K562 (cell line): Measurements from ENCODE around the gene TFB2M. TPM values are rescaled to one million over a fixed set of nuclear protein-coding genes. Genes with fewer than 3 reads are reported as not detected.
A peak's percentile ranks its signal among the peaks of the same experiment; 100 is the strongest.

Source experiments
- ATAC-seq: fragments of 200-7000 bp; cut with Tn5 transposase; 3 replicates; pipeline ENCODE4 v1.9.1; 2020; ENCODE audit warnings: moderate library complexity
- BruUV-seq: library from RNA; stranded (reverse); fragments of 400-500 nt; replicated peaks from 2 replicates; lab custom pipeline; 2021; lab: Mats Ljungman, UMichigan
- CTCF ChIA-PET: fragments of 300-600 bp; formaldehyde crosslinking; extraction: SDS; loops from one replicate; lab custom pipeline; 2021; ENCODE audit warnings: low intra/inter-chr PET ratio; lab: Yijun Ruan, JAX
- POLR2A ChIA-PET: fragments of 300-600, 350-650 bp; sonication (Branson Sonifier 250); formaldehyde crosslinking; extraction: SDS; loops from one replicate; lab custom pipeline; 2021; ENCODE audit warnings: antibody characterized with exemption, inconsistent platforms; lab: Yijun Ruan, JAX
- DNase-seq, 4 experiments: peaks; one replicate each; pipeline versions ENCODE4 v3.0.0 to v3.0.0-alpha.2; 2011 to 2018; ENCODE audit warnings: low spot score in 3 of 4, mixed read lengths in 3 of 4; ENCODE audit errors: extremely low read depth in 1 of 4
- FAIRE-seq: peaks from 2 replicates; lab custom pipeline; 2011; peaks lifted over from hg19 to GRCh38; lab: Jason Lieb, UNC
- H2AFZ ChIP-seq: 2 replicates; pipeline ENCODE4 v1.6.0; 2011; ENCODE audit warnings: low read depth, low read length, control low read depth, inconsistent platforms
- H3K27ac ChIP-seq: fragments of 200-600 bp; 3 replicates; pipeline ENCODE4 v1.8.0; 2011; ENCODE audit warnings: low read depth, mild to moderate bottlenecking, control low read depth, inconsistent platforms, low read length, moderate library complexity, mixed read lengths; ENCODE audit errors: extremely low read depth
- H3K27me3 ChIP-seq, 2 experiments: fragments of 300-600 bp in 1 of 2; 2 replicates in 1 of 2; 3 replicates in 1 of 2; pipeline versions ENCODE4 v1.6.0 to v1.8.0; 2011; ENCODE audit warnings: inconsistent platforms in 2 of 2, low read length in 2 of 2, mild to moderate bottlenecking in 1 of 2, mixed read lengths in 1 of 2, moderate library complexity in 1 of 2; ENCODE audit not compliant: control insufficient read depth in 2 of 2, insufficient read depth in 2 of 2
- H3K36me3 ChIP-seq: fragments of 300-600 bp; 3 replicates; pipeline ENCODE4 v1.8.0; 2011; ENCODE audit warnings: mild to moderate bottlenecking, low read length, inconsistent platforms; ENCODE audit not compliant: control insufficient read depth, insufficient read depth
- H3K4me1 ChIP-seq, 2 experiments: fragments of 200-600 bp in 1 of 2; replicated peaks in 1 of 2; 2 replicates in 1 of 2; 3 replicates in 1 of 2; pipeline versions ENCODE4 v1.5.1 to v1.8.0; 2011; ENCODE audit warnings: inconsistent platforms in 2 of 2, low read length in 2 of 2, mild to moderate bottlenecking in 1 of 2, mixed read lengths in 1 of 2, moderate library complexity in 1 of 2; ENCODE audit not compliant: control insufficient read depth in 2 of 2, insufficient read depth in 2 of 2
- H3K4me2 ChIP-seq: 2 replicates; pipeline ENCODE4 v1.6.1; 2011; ENCODE audit warnings: low read length, control low read depth, inconsistent platforms, mixed read lengths; ENCODE audit not compliant: insufficient read depth
- H3K4me3 ChIP-seq: fragments of 200-600 bp; sonication (generic), shearing (Covaris generic); 2 replicates; pipeline ENCODE4 v1.5.1; 2016; ENCODE audit warnings: control low read depth, inconsistent platforms
- H3K79me2 ChIP-seq: fragments of 200-600 bp; 3 replicates; pipeline ENCODE4 v1.8.0; 2011; ENCODE audit warnings: low read length, inconsistent platforms; ENCODE audit not compliant: control insufficient read depth, insufficient read depth
- H3K9ac ChIP-seq, 2 experiments: 2 replicates each; pipeline versions ENCODE4 v1.6.0 to v1.6.1; 2011; ENCODE audit warnings: low read depth in 2 of 2, low read length in 2 of 2, control low read depth in 1 of 2, inconsistent platforms in 1 of 2, mild to moderate bottlenecking in 1 of 2, mixed read lengths in 1 of 2; ENCODE audit not compliant: insufficient read depth in 1 of 2
- H3K9me1 ChIP-seq: one replicate; pipeline ENCODE4 v1.6.0; 2011; ENCODE audit warnings: inconsistent platforms, mild to moderate bottlenecking, low read length, moderate library complexity; ENCODE audit not compliant: control insufficient read depth, insufficient read depth
- H3K9me3 ChIP-seq: replicated peaks from 2 replicates; pipeline ENCODE4 v1.5.1; 2011; ENCODE audit warnings: low read depth, low read length, inconsistent platforms; ENCODE audit not compliant: control insufficient read depth, insufficient read depth
- H4K20me1 ChIP-seq: replicated peaks from 2 replicates; pipeline ENCODE4 v1.6.1; 2011; ENCODE audit warnings: low read length, inconsistent platforms, mixed read lengths; ENCODE audit not compliant: control insufficient read depth, insufficient read depth
- BHLHE40 ChIP-seq: IDR thresholded peaks from 2 replicates; pipeline ENCODE4 v1.6.1; 2011; ENCODE audit warnings: low read length, improper control_type of control experiment
- CEBPB ChIP-seq: fragments of 450-650 bp; IDR thresholded peaks from 2 replicates; pipeline ENCODE4 v1.6.1; 2016; ENCODE audit warnings: missing genetic modification characterization, missing compliant biosample characterization
- HDAC6 ChIP-seq: IDR thresholded peaks from 2 replicates; pipeline ENCODE4 v1.6.1; 2012; ENCODE audit warnings: low read depth, mild to moderate bottlenecking, control low read depth, inconsistent platforms, low read length, moderate library complexity
- HNRNPLL ChIP-seq: fragments of 200-400 bp; formaldehyde crosslinking; IDR thresholded peaks from 2 replicates; pipeline ENCODE4 v1.6.1; 2017; ENCODE audit warnings: low read length, low read depth, mild to moderate bottlenecking; ENCODE audit not compliant: poor library complexity, severe bottlenecking
- HNRNPUL1 ChIP-seq: fragments of 200-400 bp; formaldehyde crosslinking; IDR thresholded peaks from 2 replicates; pipeline ENCODE4 v1.6.1; 2017; ENCODE audit warnings: low read length
- KAT8 ChIP-seq: fragments of 450-650 bp; IDR thresholded peaks from 2 replicates; pipeline ENCODE4 v1.6.1; 2016; ENCODE audit warnings: low read depth, mild to moderate bottlenecking
- KDM1A ChIP-seq, 2 experiments: fragments of 450-650 bp; IDR thresholded peaks; 2 replicates each; pipeline ENCODE4 v1.6.1; 2016; ENCODE audit warnings: mild to moderate bottlenecking in 2 of 2
- NFRKB ChIP-seq: fragments of 450-650 bp; IDR thresholded peaks from 2 replicates; pipeline ENCODE4 v1.6.1; 2016; ENCODE audit warnings: low read depth
- NR2C1 ChIP-seq, 2 experiments: fragments of 450-650 bp; IDR thresholded peaks; 2 replicates each; pipeline ENCODE4 v1.6.1; 2017; ENCODE audit warnings: mild to moderate bottlenecking in 2 of 2, antibody characterized with exemption in 1 of 2, inconsistent platforms in 1 of 2, missing compliant biosample characterization in 1 of 2, missing genetic modification characterization in 1 of 2
- REST ChIP-seq, 2 experiments: fragments of 450-650 bp; formaldehyde crosslinking in 1 of 2; IDR thresholded peaks; 2 replicates each; pipeline versions ENCODE4 v1.4.0 to v1.6.1; 2014 to 2020; ENCODE audit warnings: mild to moderate bottlenecking in 2 of 2, borderline replicate concordance in 1 of 2, low read depth in 1 of 2
- SPI1 ChIP-seq: IDR thresholded peaks from 2 replicates; pipeline ENCODE4 v1.6.1; 2011; ENCODE audit warnings: low read depth, low read length, control low read depth, borderline replicate concordance
- ZNF165 ChIP-seq: fragments of 250-450 bp; sonication (Bioruptor Pico); IDR thresholded peaks from 2 replicates; pipeline ENCODE4 v1.4.0; 2020; ENCODE audit warnings: borderline replicate concordance
- ZNF778 ChIP-seq: fragments of 450-650 bp; formaldehyde crosslinking; IDR thresholded peaks from 2 replicates; pipeline ENCODE4 v1.4.0; 2020; ENCODE audit warnings: mild to moderate bottlenecking, moderate library complexity
- WGBS: fragments of 100-300 bp; shearing (Covaris generic); methylation state at CpG from one replicate; pipeline ENCODE4 v1.1.6; 2016; ENCODE audit warnings: low coverage, mixed read lengths; ENCODE audit not compliant: insufficient coverage; ENCODE audit errors: missing lambda C conversion rate; 5-methylcytosine and 5-hydroxymethylcytosine counted together
- in situ Hi-C: fragments of 300-500 bp; cut with MboI; formaldehyde crosslinking; loops from 4 replicates; pipeline ENCODE4 v1.15.0; 2018; ENCODE audit warnings: inconsistent platforms, mixed read lengths
- intact Hi-C: fragments of 100-400 bp; cut with micrococcal nuclease; formaldehyde crosslinking; loops from 2 replicates; pipeline ENCODE4 v1.14.2; 2022
- polyA plus RNA-seq, 8 experiments: library from polyadenylated mRNA; depleted of rRNA in 4 of 8; stranded (reverse) in 5 of 8; unstranded in 3 of 8; fragments of >200 nt; fragmentation: Nextera tagmentation in 2 of 8; fragmentation: Illumina TruSeq in 1 of 8; extraction: Ambion mirVana in 2 of 8; extraction: Trizol in 1 of 8; gene quantifications; 2 replicates each; pipeline versions ENCODE4 v1.2.1 to v1.2.3, GENCODE V29; 2011 to 2014; ENCODE audit warnings: inconsistent platforms in 1 of 8, missing spikeins in 1 of 8
- total RNA-seq, 7 experiments: library from RNA; depleted of rRNA in 6 of 7; stranded (reverse); fragments of >200 nt in 6 of 7; fragmentation: Illumina TruSeq in 2 of 7; extraction: Trizol in 2 of 7; gene quantifications; 2 replicates each; pipeline versions ENCODE4 v1.2.1 to v1.2.3, GENCODE V29; 2011 to 2021; ENCODE audit warnings: low replicate concordance in 1 of 7

The TFB2M gene
- total and polyA plus RNA-seq, 9 of the 15 experiments (the other 6 are each of a cell fraction or from before 2014, with no cell fraction given), result 55.1 to 162 (median 70.6) TPM

- ATAC-seq (no peak), FAIRE-seq (no peak), DNase-seq (no peak)
- peak overlapping the region; percentile 89 for H3K27ac ChIP-seq
- BruUV-seq, result no TSS peak
- H3K4me3 ChIP-seq, result no peak overlapping the region
- 65% methylated on average over 15 of the region's 15 CpGs for WGBS
- ChIA-PET CTCF (no interaction called here), POLR2A (interaction anchor here (0.6 to 5.7 kb wide), 6 partner anchors 9 to 22 kb away, joined by 3 to 26 read pairs (median 4); partner anchors contain the start of genes CNST and TFB2M)
- in situ Hi-C loops, result no loop called here
- no peak overlapping the region for H2AFZ ChIP-seq
- intact Hi-C loops, result no loop called here
- H3K79me2 ChIP-seq, result peaks cover 98% of the 10 kb centered on the region
- no peaks in the 10 kb centered on the region for H4K20me1 ChIP-seq
- peak overlapping the region in 1 of 2 experiments; percentile 58; a peak in 2 of 4 replicates for H3K9ac ChIP-seq
- peak overlapping the region; percentile 16; the same call in 1 of the 2 replicates for H3K4me2 ChIP-seq
- no peaks in the 10 kb centered on the region for H3K27me3 ChIP-seq
- peaks cover 36 to 71% of the 10 kb centered on the region in 2 experiments for H3K4me1 ChIP-seq
- peaks cover 42% of the 10 kb centered on the region for H3K36me3 ChIP-seq
- H3K9me1 ChIP-seq, result no peaks in the 10 kb centered on the region
- H3K9me3 ChIP-seq, result no peaks in the 10 kb centered on the region
- TF ChIP-seq REST (IDR thresholded peaks at IDR 0.05; ENCODE audit: borderline replicate concordance), result no peak
- no peak for TF ChIP-seq REST (CRISPR knock-in tag; IDR thresholded peaks at IDR 0.05; ENCODE audit: low read depth)
- TF ChIP-seq HNRNPLL, result no peak
- TF ChIP-seq HNRNPUL1, result no peak
- TF ChIP-seq KAT8, result no peak
- no peak for TF ChIP-seq SPI1
- peak; percentile 73 for TF ChIP-seq NR2C1 (IDR thresholded peaks at IDR 0.05)
- peak; percentile 64; the same call in 1 of the 2 replicates for TF ChIP-seq NR2C1 (tag; IDR thresholded peaks at IDR 0.05)
- no peak for TF ChIP-seq ZNF778 (CRISPR knock-in tag)
- peak; percentile 70 to 78 for TF ChIP-seq KDM1A (IDR thresholded peaks at IDR 0.05)
- 0 out of 2 replicates have a peak, but pooled peaks have one; percentile 9 for TF ChIP-seq NFRKB
- TF ChIP-seq ZNF165 (CRISPR knock-in tag), result no peak
- no peak for TF ChIP-seq HDAC6
- no peak for TF ChIP-seq BHLHE40
- TF ChIP-seq CEBPB (tag), result peak; percentile 70
Observed at GRCh38 chr1:246580497-246581370, 14.7 kb upstream of the TFB2M start.
